ENCODE measurements around the gene TRPM2. TPM values are rescaled to one million over a fixed set of nuclear protein-coding genes. Genes with fewer than 3 reads are reported as not detected.

Gene TRPM2
- total and polyA plus RNA-seq, 2 of the 8 experiments (the other 6 are each of a cell fraction or from before 2014, with no cell fraction given): 0.27 to 0.28 TPM

DNA sequence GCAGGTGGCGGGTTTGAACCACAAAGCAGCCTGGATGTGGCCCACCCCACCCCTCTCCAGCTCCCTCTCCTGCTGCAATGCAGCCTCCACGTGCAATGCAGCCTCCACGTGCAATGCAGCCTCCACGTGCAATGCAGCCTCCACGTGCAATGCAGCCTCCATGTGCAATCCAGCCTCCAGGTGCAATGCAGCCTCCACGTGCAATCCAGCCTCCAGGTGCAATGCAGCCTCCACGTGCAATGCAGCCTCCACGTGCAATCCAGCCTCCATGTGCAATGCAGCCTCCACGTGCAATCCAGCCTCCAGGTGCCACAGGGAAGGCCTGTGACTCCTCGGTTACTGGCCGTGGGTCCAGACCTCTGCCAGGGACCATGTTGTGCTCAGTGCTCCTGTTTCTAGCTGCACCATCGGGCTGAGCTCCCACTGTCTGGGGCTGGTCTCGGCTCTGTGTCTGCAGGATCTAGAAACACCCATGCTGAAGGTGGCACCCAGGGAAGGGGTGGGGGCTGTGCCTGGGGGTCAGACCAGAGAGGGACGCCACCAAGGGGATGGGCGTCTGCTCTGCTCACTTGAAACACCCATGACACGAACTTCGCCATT, 90.0 kb downstream of the TRPM2 start (continued):
- TF ChIP-seq, protein P1, sequence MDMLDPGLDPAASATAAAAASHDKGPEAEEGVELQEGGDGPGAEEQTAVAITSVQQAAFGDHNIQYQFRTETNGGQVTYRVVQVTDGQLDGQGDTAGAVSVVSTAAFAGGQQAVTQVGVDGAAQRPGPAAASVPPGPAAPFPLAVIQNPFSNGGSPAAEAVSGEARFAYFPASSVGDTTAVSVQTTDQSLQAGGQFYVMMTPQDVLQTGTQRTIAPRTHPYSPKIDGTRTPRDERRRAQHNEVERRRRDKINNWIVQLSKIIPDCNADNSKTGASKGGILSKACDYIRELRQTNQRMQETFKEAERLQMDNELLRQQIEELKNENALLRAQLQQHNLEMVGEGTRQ (IDR thresholded peaks at IDR 0.05; ENCODE audit: low read length): no peak
- TF ChIP-seq TCF12 (IDR thresholded peaks at IDR 0.05; ENCODE audit: low read depth, low read length): no peak
- no peak for TF ChIP-seq POU5F1 (IDR thresholded peaks at IDR 0.05; ENCODE audit: low read depth, low read length)
- TF ChIP-seq HDAC6 (IDR thresholded peaks at IDR 0.05; ENCODE audit: low read depth, low read length): no peak
- no peak for TF ChIP-seq EGR1 (IDR thresholded peaks at IDR 0.05; ENCODE audit: borderline replicate concordance, low read depth, low read length)
- TF ChIP-seq SAP30 (IDR thresholded peaks at IDR 0.05; ENCODE audit: insufficient read depth, insufficient replicate concordance, low read length): no peak
- TF ChIP-seq CHD1 (IDR thresholded peaks at IDR 0.05; ENCODE audit: low read depth, low read length): no peak
- TF ChIP-seq SUZ12 (IDR thresholded peaks at IDR 0.05; ENCODE audit: low read length): no peak
- TF ChIP-seq TEAD4 (IDR thresholded peaks at IDR 0.05; ENCODE audit: low read depth, low read length): no peak
- no peak for TF ChIP-seq TAF7 (optimal IDR thresholded peaks at IDR 0.05; ENCODE audit: borderline replicate concordance, low read depth, low read length)
- no peak for TF ChIP-seq EZH2 (IDR thresholded peaks at IDR 0.05; ENCODE audit: low read depth, low read length, severe bottlenecking)

All from H1 (cell line).